NT2/D1 (cell line): ENCODE data around the gene TMEM41B.
"Not testable (repeated sequence)": the region's sequence is repeated elsewhere in the genome, so short reads cannot be mapped to it uniquely, and the experiment has no call there.

Source experiments
- DNase-seq: peaks from one replicate; pipeline ENCODE4 v3.0.0-alpha.2; 2011; ENCODE audit warnings: low read depth, low spot score
- H3K27me3 ChIP-seq: 2 replicates; pipeline ENCODE4 v1.6.0; 2011; ENCODE audit warnings: mild to moderate bottlenecking; ENCODE audit not compliant: insufficient read length, insufficient read depth
- H3K36me3 ChIP-seq: 2 replicates; pipeline ENCODE4 v1.6.1; 2011; ENCODE audit warnings: mild to moderate bottlenecking, low read length, mixed read lengths; ENCODE audit not compliant: insufficient read depth, insufficient read length
- H3K4me1 ChIP-seq: 2 replicates; pipeline ENCODE4 v1.5.1; 2011; ENCODE audit not compliant: insufficient read depth, insufficient read length
- H3K4me3 ChIP-seq: 2 replicates; pipeline ENCODE4 v1.5.1; 2011; ENCODE audit warnings: low read depth; ENCODE audit not compliant: insufficient read length
- H3K9ac ChIP-seq: 2 replicates; pipeline ENCODE4 v1.6.0; 2011; ENCODE audit warnings: low read depth; ENCODE audit not compliant: insufficient read length
- H3K9me3 ChIP-seq: 2 replicates; pipeline ENCODE4 v1.5.1; 2011; ENCODE audit warnings: mild to moderate bottlenecking, low read length; ENCODE audit not compliant: insufficient read depth
- SUZ12 ChIP-seq: IDR thresholded peaks from 2 replicates; pipeline ENCODE4 v1.6.1; 2011; ENCODE audit not compliant: insufficient read length, insufficient read depth; ENCODE audit errors: extremely low read depth
- YY1 ChIP-seq: IDR thresholded peaks from 2 replicates; pipeline ENCODE4 v1.6.1; 2011; ENCODE audit not compliant: insufficient read length, insufficient read depth
- ZNF274 ChIP-seq: IDR thresholded peaks from 2 replicates; pipeline ENCODE4 v1.6.1; 2011; ENCODE audit warnings: mild to moderate bottlenecking, low read depth, low read length

TMEM41B gene

DNA sequence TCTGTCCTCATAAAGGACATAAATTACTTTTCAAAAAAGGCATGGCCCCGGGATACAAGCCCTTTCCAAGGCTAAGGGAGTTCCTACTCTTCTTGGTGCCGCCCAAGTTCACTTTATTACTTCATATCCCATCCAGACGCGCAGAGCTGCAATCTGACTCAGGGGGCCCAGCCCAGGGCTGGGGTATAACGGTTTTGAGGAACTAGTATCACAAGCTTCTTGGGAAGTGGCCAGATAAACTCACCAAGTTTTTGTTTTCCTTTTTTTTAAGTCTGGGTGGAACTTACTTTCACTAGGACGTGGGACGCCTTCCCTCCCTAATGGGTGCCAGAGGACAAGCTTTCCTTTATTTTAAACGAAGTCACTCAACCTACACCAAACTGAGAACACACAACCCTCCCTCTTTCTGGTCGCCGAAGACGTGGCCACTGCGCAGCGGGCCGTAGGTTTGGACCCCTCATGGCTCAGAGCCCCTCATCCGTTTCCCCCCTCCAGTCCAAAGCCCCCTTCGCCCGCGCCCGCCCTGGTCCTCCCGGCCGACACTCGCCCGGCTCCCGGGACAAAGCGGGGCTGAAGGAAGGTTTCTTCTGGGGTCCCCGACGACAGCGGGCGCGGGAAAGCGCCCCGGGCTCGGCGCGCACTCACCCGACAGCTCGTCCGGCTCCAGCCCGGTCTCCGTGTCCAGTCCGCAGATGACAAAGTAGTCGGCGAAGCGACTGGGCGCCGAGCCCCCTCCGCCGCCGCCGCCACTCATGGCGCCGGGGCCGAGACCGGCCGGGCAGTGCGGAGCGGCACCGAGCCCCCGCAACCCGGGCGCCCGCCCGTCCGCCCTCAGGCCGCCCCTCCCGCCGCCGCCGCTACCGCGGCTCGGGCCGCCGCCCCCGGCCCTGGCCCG lies 49.8 kb downstream of the TMEM41B start:
- TF ChIP-seq YY1 (no peak), ZNF274 (no peak), SUZ12 (no peak)

DNA sequence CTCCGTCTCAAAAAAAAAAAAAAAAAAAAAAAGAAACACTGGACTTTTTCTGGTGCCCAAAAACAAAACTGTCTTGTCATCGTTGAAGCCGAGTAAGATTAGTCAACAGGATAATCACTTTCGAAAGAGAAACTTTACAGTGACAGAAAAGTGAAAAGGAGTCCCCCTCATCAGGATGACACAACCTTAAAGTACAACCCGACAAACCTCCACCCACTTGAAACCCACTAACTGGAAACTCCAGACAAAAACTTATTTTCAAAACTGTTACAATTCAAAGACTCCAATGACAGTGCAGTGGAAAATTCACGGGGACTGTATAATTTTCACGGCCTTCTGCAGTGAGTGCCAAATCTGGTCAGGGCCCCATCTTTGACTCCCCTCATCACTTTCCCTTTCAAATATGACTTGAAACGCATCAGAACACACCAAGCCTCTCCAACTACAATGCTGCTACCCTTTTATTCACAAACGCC lies 50.5 kb downstream of the TMEM41B start:
- DNase-seq, result no peak
- no peak for TF ChIP-seq SUZ12
- no peak for TF ChIP-seq YY1
- no peak for TF ChIP-seq ZNF274
- H3K9ac ChIP-seq, result peak overlapping the region; percentile 83

More for the DNA sequence above, 49.8 kb downstream of the TMEM41B start:
- Histone ChIP-seq H3K27me3 (no peaks in the 10 kb centered on the region), H3K9me3 (no peaks in the 10 kb centered on the region), H3K4me1 (no peaks in the 10 kb centered on the region), H3K4me3 (peak overlapping the region; percentile 66), H3K36me3 (peaks cover 3% of the 10 kb centered on the region), H3K9ac (peak overlapping the region; percentile 83)
- no peak for DNase-seq

DNA sequence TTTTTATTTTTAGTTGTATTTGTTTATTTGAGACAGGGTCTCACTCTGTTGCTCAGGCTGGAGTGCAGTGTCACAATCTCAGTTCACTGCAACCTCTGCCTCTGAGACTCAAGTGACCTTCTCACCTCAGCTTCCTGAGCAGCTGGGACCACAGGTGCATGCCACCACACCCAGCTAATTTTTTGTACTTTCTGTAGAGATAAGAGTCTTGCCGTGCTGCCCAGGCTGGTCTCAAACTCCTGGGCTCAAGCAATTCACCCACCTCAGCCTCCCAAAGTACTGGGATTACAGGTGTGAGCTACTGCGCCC lies 53.6 kb downstream of the TMEM41B start:
- H3K4me1 ChIP-seq, DNase-seq, H3K36me3 ChIP-seq, H3K4me3 ChIP-seq, H3K9ac ChIP-seq, H3K9me3 ChIP-seq, H3K27me3 ChIP-seq: not testable (repeated sequence)

More for the DNA sequence above, 50.5 kb downstream of the TMEM41B start:
- Histone ChIP-seq H3K36me3 (peaks cover 3% of the 10 kb centered on the region), H3K4me1 (no peaks in the 10 kb centered on the region), H3K27me3 (no peaks in the 10 kb centered on the region), H3K4me3 (peak overlapping the region; percentile 66), H3K9me3 (no peaks in the 10 kb centered on the region)

DNA sequence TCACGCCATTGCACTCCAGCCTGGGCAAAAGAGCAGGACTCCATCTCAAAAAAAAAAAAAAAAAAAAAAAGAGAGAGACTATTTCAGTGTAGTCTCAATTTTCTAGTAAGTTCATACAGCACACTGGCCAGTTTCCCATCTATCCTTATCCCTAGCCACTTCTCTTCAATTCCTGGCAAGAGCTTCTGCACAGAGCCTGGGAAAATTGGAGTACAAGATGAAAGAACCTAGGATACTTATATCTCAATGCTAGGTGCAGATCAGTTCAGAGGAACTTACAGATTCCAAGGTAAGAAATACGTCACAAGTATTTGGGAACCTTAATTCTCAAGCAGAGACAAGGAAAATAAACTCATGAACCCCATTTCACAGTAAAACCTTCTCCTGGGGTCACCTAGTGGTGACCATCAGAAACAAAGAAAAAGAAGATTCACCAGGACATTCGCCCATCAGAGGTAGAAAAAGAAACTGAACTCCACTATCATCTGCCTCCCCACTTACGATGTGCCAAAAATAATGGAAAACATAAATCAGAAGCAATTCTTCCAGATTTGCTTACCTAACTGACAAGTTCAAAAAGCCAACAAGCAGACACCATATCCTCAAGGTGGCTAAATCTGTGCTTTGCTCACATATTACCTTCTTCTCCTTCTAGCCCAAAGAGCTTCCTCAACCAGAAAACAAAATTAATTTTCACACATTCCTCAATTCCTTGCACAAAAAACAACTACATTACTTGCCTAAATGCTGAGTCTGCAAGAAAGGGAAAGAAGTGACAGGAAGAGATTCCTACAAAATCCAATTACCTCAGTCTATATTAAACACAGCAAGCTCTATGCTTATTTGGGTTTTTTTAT lies 54.2 kb downstream of the TMEM41B start:
- Histone ChIP-seq H3K9ac (no peak overlapping the region), H3K4me1 (no peaks in the 10 kb centered on the region), H3K27me3 (no peaks in the 10 kb centered on the region), H3K4me3 (no peak overlapping the region), H3K9me3 (no peaks in the 10 kb centered on the region), H3K36me3 (peaks cover 8% of the 10 kb centered on the region)
- TF ChIP-seq YY1 (no peak), SUZ12 (no peak), ZNF274 (no peak)
- no peak for DNase-seq

DNA sequence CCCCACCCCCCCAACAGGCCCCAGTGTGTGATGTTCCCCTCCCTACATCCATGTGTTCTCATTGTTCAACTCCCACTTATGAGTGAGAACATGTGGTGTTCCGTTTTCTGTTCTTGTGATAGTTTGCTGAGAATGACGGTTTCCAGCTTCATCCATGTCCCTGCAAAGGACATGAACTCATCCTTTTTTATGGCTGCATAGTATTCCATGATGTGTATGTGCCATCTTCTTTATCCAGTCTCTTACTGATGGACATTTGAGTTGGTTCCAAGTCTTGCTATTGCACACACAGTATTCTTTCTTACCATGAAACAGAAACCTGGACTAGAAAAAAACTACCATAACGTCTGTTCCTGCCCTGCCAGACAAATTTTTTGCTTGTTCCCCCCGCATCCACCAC lies 56.1 kb downstream of the TMEM41B start:
- H3K4me1 ChIP-seq, H3K9me3 ChIP-seq, DNase-seq, H3K27me3 ChIP-seq, H3K4me3 ChIP-seq, H3K9ac ChIP-seq: not testable (repeated sequence)
- peaks cover 10% of the 10 kb centered on the region for H3K36me3 ChIP-seq

DNA sequence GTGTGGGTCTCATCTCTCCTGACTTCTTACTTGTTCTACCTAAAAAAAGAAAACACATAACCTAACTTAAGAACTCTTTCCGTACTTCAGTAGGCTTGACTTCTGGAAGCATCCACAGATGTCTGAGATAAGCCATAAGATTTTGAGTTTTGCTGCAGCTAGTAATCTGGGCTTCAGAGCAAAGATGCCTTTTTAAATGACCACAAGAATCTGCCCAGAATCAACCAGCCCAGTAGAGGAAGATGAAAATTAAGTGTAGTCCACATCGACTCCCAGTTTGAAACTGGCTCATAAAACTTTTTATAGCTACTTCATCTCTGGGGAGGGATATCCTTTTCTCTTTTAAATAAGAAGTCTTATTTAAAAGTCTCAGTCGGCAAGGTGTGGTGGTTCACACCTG lies 60.0 kb downstream of the TMEM41B start:
- Histone ChIP-seq H3K4me3 (no peak overlapping the region), H3K27me3 (no peaks in the 10 kb centered on the region), H3K36me3 (peaks cover 7% of the 10 kb centered on the region), H3K9ac (no peak overlapping the region), H3K4me1 (no peaks in the 10 kb centered on the region), H3K9me3 (no peaks in the 10 kb centered on the region)
- TF ChIP-seq YY1 (no peak), SUZ12 (no peak), ZNF274 (no peak)
- no peak for DNase-seq

DNA sequence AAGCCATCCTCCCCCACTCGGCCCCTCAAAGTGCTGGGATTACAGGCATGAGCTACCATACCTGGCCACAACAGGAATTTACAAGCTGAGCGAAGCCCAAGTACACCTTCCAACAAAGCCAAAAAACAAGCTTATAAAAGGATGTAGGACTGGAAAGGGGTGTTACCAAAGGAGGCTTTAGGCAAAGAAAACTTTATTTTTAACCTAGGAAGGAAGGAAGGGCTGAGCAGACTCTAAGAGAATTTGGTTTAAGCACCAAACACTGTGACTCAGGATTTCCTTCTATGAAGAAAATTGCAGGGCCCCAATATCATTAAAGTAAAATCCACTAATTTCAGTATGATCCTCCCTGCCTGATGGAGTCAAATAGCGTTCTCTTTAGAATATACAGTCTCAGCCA lies 61.3 kb downstream of the TMEM41B start:
- TF ChIP-seq ZNF274, result no peak
- TF ChIP-seq YY1, result no peak
- no peak for TF ChIP-seq SUZ12
- Histone ChIP-seq H3K4me1 (no peaks in the 10 kb centered on the region), H3K9ac (peak overlapping the region; percentile 21), H3K4me3 (no peak overlapping the region), H3K9me3 (no peaks in the 10 kb centered on the region), H3K27me3 (no peaks in the 10 kb centered on the region), H3K36me3 (peaks cover 3% of the 10 kb centered on the region)
- no peak for DNase-seq
